D721Med (cell line): ENCODE measurements around the gene HECW1.

Source experiments
- DNase-seq: peaks from one replicate; pipeline ENCODE4 v3.0.0; 2011; ENCODE audit warnings: low spot score; ENCODE audit not compliant: insufficient read length
- FAIRE-seq: peaks from 2 replicates; lab custom pipeline; 2011; peaks lifted over from hg19 to GRCh38; lab: Jason Lieb, UNC
- CTCF ChIP-seq: IDR thresholded peaks from 2 replicates; pipeline ENCODE4 v1.5.1; 2012; ENCODE audit warnings: mild to moderate bottlenecking, control low read depth; ENCODE audit not compliant: insufficient read depth; ENCODE audit errors: missing control alignments

HECW1 gene

GRCh38 chr7:43169076-43169475, 56.6 kb downstream of the HECW1 start:
- DNase-seq (no peak), FAIRE-seq (no peak)
- no peak for TF ChIP-seq CTCF

- no peak for FAIRE-seq
- TF ChIP-seq CTCF, result no peak
- no peak for DNase-seq
Observed at GRCh38 chr7:43170571-43170970, 58.1 kb downstream of the HECW1 start.

DNA sequence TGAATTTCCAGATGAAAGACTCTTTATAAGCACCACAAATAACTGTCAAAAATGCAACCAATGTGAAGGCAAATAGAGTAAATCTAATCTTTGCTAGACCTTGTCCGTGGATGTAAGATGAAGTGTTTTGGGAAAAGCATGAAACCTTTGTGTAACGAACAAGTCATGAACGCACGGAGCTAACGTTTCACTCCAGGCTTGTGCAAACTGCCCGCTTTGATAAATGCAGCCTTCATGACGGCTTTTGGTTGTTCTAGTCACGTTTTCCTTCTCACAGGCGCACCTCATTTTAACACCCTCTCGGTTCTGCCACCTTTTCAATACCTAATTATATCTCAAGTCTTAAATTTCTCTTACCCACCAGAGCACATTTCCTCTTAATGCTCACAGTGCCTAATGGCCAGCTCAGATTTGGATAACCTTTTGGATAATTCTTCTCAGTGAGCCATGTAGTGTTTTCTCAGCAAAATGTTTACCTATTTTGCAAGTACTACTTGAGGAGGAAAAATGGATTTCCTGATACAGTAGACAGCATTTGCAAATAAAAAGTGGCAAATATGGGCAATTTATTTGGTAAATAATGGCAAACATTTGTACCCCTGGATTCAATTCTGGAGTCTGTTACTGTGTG, 63.2 kb downstream of the HECW1 start:
- TF ChIP-seq CTCF, result no peak
- no peak for FAIRE-seq
- no peak for DNase-seq

DNA sequence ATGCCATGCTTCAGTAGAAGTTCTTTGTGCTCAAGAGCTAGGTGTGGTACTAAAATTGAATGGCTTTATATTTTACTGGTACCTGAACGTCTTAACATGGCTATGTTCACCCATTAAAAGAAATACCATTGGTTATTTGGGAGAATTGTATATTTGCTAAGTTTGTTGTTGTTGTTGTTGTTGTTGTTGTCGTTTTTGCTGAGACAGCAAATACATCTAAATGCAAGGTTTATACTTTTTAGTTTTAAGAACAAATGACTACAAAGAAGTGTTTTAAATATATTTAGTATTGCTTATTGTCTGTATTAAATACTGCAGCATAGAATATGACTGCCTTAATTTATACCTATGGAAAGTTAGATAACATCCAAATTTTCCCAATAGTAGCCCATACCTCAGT, 66.9 kb downstream of the HECW1 start:
- DNase-seq, result no peak
- TF ChIP-seq CTCF, result no peak
- FAIRE-seq, result no peak

- TF ChIP-seq CTCF, result no peak
- FAIRE-seq (no peak), DNase-seq (no peak)
Observed at GRCh38 chr7:43192806-43193460, 80.5 kb downstream of the HECW1 start.

DNA sequence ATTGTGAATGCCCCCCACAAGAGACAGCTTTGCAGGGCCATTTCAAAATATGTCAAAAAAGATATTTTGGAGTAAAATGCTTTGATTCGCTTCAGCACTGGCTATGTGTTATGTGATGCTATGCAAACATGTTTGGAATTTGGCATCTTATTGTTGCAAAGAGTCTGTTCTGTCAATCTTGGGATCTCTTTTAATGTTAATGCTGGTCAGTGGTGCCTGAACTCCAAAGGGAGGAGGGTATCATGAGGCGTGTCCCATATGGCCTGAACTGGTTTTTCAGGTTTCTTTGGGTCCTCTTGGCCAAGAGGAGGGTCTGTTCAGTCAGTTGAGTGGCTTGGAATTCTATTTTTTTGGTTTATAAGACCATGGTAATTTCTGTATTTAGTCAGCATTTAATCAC, 81.4 kb downstream of the HECW1 start:
- DNase-seq, result no peak
- no peak for TF ChIP-seq CTCF
- FAIRE-seq, result no peak

GRCh38 chr7:43195256-43195655, 82.8 kb downstream of the HECW1 start:
- no peak for TF ChIP-seq CTCF
- DNase-seq, result no peak
- no peak for FAIRE-seq
